Measurements from ENCODE around the gene ERP29.
"Not testable (repeated sequence)": the region's sequence is repeated elsewhere in the genome, so short reads cannot be mapped to it uniquely, and the experiment has no call there.

- TF ChIP-seq CTCF, POLR2A (IDR thresholded peaks at IDR 0.05): not testable (repeated sequence)
Observed at GRCh38 chr12:111994211-111995111, 18.8 kb upstream of the ERP29 start.
